ENCODE results near the gene ZDHHC1. TPM values are rescaled to one million over a fixed set of nuclear protein-coding genes. Genes with fewer than 3 reads are reported as not detected.

Gene ZDHHC1
- total RNA-seq, 1 donor from 2014 or later, result 18.9 TPM

- peak overlapping the region; percentile 25 for H3K27ac ChIP-seq
- ATAC-seq (peak; percentile 44 to 47), DNase-seq (no peak)
- no peak overlapping the region for H3K4me3 ChIP-seq
- peaks cover 73% of the 10 kb centered on the region for H3K4me1 ChIP-seq
- intact Hi-C loops (cut with DNase I), result no loop called here
- H3K36me3 ChIP-seq, result peaks cover 73% of the 10 kb centered on the region
- no peaks in the 10 kb centered on the region for H3K9me3 ChIP-seq
- TF ChIP-seq CTCF (IDR thresholded peaks at IDR 0.05), result no peak
- H3K27me3 ChIP-seq (ENCODE audit: low read depth), result no peaks in the 10 kb centered on the region
Observed at GRCh38 chr16:67451704-67452435, 35.6 kb upstream of the ZDHHC1 start.

GRCh38 chr16:67451061-67451703, 34.9 kb upstream of the ZDHHC1 start:
- Histone ChIP-seq H3K9me3 (no peaks in the 10 kb centered on the region), H3K4me3 (no peak overlapping the region), H3K27ac (peak overlapping the region; percentile 25), H3K36me3 (peaks cover 75% of the 10 kb centered on the region), H3K4me1 (peaks cover 73% of the 10 kb centered on the region), H3K27me3 (ENCODE audit: low read depth) (no peaks in the 10 kb centered on the region)
- no peak for ATAC-seq
- no peak for TF ChIP-seq CTCF (IDR thresholded peaks at IDR 0.05)
- no peak for DNase-seq
- intact Hi-C loops (cut with DNase I), result no loop called here

- ATAC-seq (no peak), DNase-seq (no peak)
- H3K4me3 ChIP-seq, result no peak overlapping the region
- peaks cover 86% of the 10 kb centered on the region for H3K4me1 ChIP-seq
- TF ChIP-seq CTCF (IDR thresholded peaks at IDR 0.05), result no peak
- peak overlapping the region; percentile 31 for H3K27ac ChIP-seq
- H3K36me3 ChIP-seq, result peaks cover 83% of the 10 kb centered on the region
- intact Hi-C loops (cut with DNase I), result no loop called here
- H3K9me3 ChIP-seq, result no peaks in the 10 kb centered on the region
- no peaks in the 10 kb centered on the region for H3K27me3 ChIP-seq (ENCODE audit: low read depth)
Observed at GRCh38 chr16:67449739-67450138, 33.5 kb upstream of the ZDHHC1 start.

- Histone ChIP-seq H3K4me1 (peaks cover 89% of the 10 kb centered on the region), H3K9me3 (no peaks in the 10 kb centered on the region), H3K4me3 (no peak overlapping the region), H3K27ac (peak overlapping the region; percentile 31), H3K36me3 (peaks cover 87% of the 10 kb centered on the region), H3K27me3 (ENCODE audit: low read depth) (no peaks in the 10 kb centered on the region)
- intact Hi-C loops (cut with DNase I), result no loop called here
- no peak for TF ChIP-seq CTCF (IDR thresholded peaks at IDR 0.05)
- DNase-seq, result no peak
- peak; percentile 1 to 17 for ATAC-seq
Observed at GRCh38 chr16:67449336-67449735, 33.1 kb upstream of the ZDHHC1 start.

- TF ChIP-seq CTCF (IDR thresholded peaks at IDR 0.05), result no peak
- peaks cover 90% of the 10 kb centered on the region for H3K4me1 ChIP-seq
- peak overlapping the region; percentile 31 for H3K27ac ChIP-seq
- intact Hi-C loops (cut with DNase I), result no loop called here
- ATAC-seq (no peak), DNase-seq (no peak)
- no peaks in the 10 kb centered on the region for H3K9me3 ChIP-seq
- peaks cover 93% of the 10 kb centered on the region for H3K36me3 ChIP-seq
- no peak overlapping the region for H3K4me3 ChIP-seq
- H3K27me3 ChIP-seq (ENCODE audit: low read depth), result no peaks in the 10 kb centered on the region
Observed at GRCh38 chr16:67448580-67448979, 32.3 kb upstream of the ZDHHC1 start.
